Suprapubic skin (tissue), 4 donors: Measurements from ENCODE around the gene PPAN.

ENCODE experiments used
- EP300 ChIP-seq: sonication (generic); formaldehyde crosslinking; IDR thresholded peaks from one replicate; pipeline ENCODE4 v1.6.1; 2017; ENCODE audit warnings: antibody characterized with exemption
- POLR2A ChIP-seq, 2 donors: fragments of 450-650 bp; IDR thresholded peaks; one replicate each; pipeline ENCODE4 v1.6.1; 2017; ENCODE audit warnings: antibody characterized with exemption in 2 of 2, mild to moderate bottlenecking in 2 of 2, moderate library complexity in 2 of 2
- POLR2AphosphoS5 ChIP-seq, 3 donors: sonication (generic); formaldehyde crosslinking; IDR thresholded peaks; one replicate each; pipeline ENCODE4 v1.6.1; 2017; ENCODE audit warnings: antibody characterized with exemption in 3 of 3
- TF ChIP-seq, protein P1 (sequence below), 2 donors: fragments of 200-600 bp in 1 of 2; fragments of 450-650 bp in 1 of 2; sonication (generic) in 1 of 2; IDR thresholded peaks; one replicate each; pipeline ENCODE4 v1.5.1; 2016 to 2019; ENCODE audit warnings: antibody characterized with exemption in 2 of 2, mild to moderate bottlenecking in 1 of 2, moderate library complexity in 1 of 2

DNA sequence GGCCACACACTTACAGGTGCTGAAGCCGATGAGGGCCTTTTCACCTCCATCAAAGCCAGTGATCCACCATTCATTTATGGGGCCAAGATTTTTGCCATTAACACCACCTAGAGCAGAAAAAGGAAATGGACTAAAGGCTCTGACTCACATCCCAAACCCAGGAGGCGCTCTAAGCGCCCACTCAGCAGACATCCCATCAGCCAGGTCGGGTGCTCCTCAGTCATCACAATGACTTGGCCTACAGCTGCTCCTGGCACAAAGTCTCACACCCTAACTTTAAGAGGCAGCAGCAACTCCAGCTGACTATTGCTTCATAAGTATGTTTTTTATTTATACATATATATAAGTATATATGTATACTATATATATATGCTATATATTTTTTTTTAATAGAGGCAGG, 49.7 kb downstream of the PPAN start:
- TF ChIP-seq EP300 (no peak), POLR2A (IDR thresholded peaks at IDR 0.05) (no peak), POLR2AphosphoS5 (IDR thresholded peaks at IDR 0.05) (no peak)
- TF ChIP-seq, protein P1, sequence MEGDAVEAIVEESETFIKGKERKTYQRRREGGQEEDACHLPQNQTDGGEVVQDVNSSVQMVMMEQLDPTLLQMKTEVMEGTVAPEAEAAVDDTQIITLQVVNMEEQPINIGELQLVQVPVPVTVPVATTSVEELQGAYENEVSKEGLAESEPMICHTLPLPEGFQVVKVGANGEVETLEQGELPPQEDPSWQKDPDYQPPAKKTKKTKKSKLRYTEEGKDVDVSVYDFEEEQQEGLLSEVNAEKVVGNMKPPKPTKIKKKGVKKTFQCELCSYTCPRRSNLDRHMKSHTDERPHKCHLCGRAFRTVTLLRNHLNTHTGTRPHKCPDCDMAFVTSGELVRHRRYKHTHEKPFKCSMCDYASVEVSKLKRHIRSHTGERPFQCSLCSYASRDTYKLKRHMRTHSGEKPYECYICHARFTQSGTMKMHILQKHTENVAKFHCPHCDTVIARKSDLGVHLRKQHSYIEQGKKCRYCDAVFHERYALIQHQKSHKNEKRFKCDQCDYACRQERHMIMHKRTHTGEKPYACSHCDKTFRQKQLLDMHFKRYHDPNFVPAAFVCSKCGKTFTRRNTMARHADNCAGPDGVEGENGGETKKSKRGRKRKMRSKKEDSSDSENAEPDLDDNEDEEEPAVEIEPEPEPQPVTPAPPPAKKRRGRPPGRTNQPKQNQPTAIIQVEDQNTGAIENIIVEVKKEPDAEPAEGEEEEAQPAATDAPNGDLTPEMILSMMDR (IDR thresholded peaks at IDR 0.05) = no peak
